RPMI7951 (cell line): ENCODE results near the gene AMPH. TPM values are rescaled to one million over a fixed set of nuclear protein-coding genes. Genes with fewer than 3 reads are reported as not detected.

Experiments
- DNase-seq: peaks from one replicate; pipeline ENCODE4 v3.0.0-alpha.2; 2012; ENCODE audit warnings: low read depth
- total RNA-seq: library from RNA; depleted of rRNA; stranded (reverse); fragments of >200 nt; shearing (Covaris generic); gene quantifications from 2 replicates; pipeline ENCODE4 v1.2.3, GENCODE V29; 2014

The AMPH gene
- total RNA-seq, 1 experiment from 2014 or later, result 1.7 TPM

GRCh38 chr7:38463277-38464225, 167.6 kb downstream of the AMPH start:
- peak; percentile 85 for DNase-seq

- no peak for DNase-seq
Observed at GRCh38 chr7:38462819-38463218, 168.4 kb downstream of the AMPH start.

- DNase-seq, result no peak
Observed at GRCh38 chr7:38461887-38462286, 169.3 kb downstream of the AMPH start.

GRCh38 chr7:38453826-38454225, 177.3 kb downstream of the AMPH start:
- no peak for DNase-seq

- DNase-seq, result peak; percentile 16
Observed at GRCh38 chr7:38453168-38453567, 178.0 kb downstream of the AMPH start.

DNA sequence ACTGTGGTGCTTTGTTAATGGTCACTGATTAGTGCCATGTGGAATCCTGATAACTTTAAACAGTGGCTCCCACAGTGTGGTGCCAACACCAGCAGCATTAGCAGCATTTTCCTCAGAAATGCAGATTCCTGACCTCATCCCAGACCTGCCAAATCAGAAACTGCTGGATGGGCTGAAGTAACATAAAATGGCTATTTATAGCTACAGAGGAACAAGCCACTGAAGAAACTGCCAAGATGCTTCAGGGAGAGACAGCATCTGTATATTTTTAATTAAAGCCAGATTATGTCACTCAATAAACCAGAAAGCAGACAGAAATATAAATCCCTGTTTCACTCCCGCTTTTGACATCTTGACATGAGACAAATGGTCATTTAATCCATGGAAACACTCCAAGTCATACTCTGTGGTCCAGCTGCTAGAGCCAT, 178.5 kb downstream of the AMPH start:
- DNase-seq, result peak; percentile 40

- peak; percentile 44 for DNase-seq
Observed at GRCh38 chr7:38451840-38452239, 179.3 kb downstream of the AMPH start.

DNA sequence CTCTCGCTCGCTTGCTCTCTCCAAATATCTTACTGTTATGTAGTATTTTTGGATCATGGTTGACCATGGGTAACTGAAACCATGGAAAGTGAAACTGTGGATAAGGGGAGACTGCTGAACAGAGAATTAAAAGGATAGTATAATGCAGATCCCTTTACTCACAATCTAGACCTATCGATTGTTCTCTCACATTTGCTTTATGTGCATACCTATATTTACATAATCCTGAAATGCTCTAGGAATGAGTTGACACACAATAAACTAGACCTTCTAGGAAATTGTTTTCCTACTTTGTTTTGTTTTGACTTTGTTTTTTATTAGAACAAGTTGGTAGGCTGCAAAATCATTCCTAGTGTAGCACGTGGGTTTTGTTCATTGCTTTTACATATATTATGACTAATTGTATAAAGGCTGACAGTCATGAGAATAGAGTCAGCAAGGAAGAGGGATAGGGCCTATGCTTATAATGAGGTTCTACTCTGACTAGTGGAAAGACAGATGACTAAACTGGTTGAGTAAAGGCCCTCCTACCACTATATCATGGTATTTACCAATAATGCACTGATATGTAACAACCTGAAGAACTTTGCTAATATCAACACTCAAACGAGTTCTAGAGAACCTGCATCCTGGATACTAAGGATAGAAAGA, 182.5 kb downstream of the AMPH start:
- DNase-seq, result no peak

- no peak for DNase-seq
Observed at GRCh38 chr7:38448054-38448453, 183.1 kb downstream of the AMPH start.

GRCh38 chr7:38438970-38439369, 192.2 kb downstream of the AMPH start:
- no peak for DNase-seq

DNA sequence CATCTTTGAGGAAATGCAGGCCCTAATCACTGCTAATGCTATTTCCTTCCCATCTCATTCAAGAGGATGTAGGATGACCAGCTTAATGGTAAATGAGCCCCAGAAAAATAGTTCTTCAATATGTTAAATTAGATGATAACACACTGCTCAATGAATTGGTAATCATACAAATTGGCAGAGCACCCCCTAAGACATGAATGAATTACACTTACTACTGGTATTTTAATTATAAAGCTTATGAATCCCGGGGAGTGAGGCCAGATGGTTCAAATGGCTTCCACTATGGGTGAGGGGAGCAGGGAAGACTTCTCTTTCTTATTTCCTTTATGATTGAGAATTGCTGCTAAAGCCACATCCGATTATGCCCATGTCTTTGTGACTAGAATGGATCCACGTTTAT, 198.5 kb downstream of the AMPH start:
- DNase-seq, result no peak

DNA sequence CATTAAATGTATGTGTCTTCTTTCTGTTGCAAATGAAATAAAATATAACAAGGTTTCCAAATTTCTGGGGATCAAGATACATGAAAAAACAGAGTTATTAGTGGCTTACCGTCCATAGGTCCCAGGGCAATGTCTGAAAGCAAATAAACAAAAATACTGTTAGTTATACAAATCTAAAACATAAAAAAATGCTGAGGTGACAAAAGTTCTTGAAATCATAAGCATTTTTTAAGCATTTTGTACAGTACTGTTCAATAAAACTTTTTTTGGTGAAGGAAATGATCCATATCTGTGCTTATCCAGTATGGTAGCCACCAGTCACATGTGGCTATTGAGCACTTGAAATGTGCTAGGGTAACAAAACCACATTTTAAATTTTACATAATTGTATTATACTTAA, 199.1 kb downstream of the AMPH start:
- DNase-seq, result no peak

GRCh38 chr7:38429057-38429456, 202.1 kb downstream of the AMPH start:
- DNase-seq, result no peak

DNA sequence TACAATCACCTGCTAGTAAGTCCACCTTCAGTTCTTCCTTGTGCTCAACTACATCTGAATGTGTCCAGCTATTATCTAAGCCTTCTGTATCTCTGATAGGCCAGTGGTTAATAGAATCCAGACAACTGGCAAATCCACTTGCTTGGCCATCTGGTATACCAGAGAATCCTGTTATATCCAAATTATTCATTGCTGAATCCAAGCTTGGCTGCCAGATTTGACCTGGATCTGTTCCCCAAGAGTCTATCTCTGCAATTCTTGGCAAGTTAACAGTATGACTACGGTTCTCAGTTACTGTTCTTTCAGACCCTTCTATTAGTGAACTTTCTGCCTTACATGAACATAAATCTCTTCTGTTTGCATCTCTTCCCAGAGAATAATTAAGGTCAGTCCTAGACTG, 203.1 kb downstream of the AMPH start:
- DNase-seq, result no peak

- DNase-seq, result no peak
Observed at GRCh38 chr7:38427279-38427955, 203.8 kb downstream of the AMPH start.

DNA sequence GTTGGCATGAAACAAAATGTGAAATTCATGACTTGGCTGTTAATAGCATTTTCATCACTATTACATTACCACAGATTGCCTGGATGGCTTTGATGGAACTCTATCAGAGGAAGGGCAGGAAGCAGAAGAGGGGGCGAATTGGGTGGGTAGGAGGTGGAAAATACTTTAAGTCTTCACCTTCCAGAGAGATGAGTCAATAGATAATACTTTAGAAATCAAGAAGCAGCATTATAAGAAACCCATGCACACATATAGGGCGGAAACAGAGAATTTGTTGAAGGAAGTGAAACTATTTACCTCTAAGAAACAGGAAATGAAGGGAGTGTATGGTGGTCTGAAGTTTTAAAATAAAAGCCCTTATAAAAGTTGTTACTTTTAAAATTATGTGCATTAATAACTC, 205.7 kb downstream of the AMPH start:
- DNase-seq, result no peak

GRCh38 chr7:38424750-38425463, 206.3 kb downstream of the AMPH start:
- DNase-seq, result no peak

GRCh38 chr7:38413784-38414183, 217.4 kb downstream of the AMPH start:
- DNase-seq, result no peak

DNA sequence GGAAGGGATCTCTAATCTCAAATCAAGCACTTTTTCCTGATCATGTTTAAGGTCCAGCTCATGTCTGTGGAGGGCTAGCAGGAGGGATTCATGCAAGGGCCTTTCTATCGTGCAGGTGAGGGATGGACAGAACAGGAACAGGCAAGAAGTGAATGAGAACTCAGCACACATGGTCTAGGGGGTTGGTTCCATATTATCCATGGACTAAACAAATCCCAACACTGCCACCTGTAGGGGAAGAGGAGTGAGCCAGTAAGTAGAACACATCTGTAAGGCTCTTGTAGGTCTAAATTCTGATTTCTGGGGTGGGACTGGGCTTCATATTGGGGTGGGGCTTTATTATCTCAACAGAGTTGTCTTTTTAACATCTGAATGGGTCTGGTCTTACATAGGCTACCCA, 219.8 kb downstream of the AMPH start:
- peak; percentile 23 for DNase-seq

- no peak for DNase-seq
Observed at GRCh38 chr7:38410056-38410455, 221.1 kb downstream of the AMPH start.

DNA sequence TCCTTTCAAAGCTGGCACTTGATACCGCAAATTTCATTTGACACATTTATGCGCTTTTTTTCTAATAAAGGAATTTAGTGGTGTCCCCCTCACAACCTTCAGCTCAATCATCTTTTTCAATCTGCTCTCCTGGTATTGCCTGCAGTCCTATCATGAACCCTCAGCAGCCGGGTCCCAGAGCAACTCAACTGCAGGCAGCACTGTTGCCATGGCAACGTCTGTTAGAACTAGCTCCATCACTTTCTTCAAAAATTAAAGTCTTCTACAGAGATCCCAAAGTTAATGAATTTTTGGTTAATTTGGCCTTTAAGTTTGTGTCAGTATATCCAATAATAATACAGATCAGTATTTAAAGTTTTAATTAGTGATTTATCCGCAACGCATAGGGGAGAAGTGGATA, 221.6 kb downstream of the AMPH start:
- no peak for DNase-seq
